Parathyroid adenoma (tissue), 2 donors: ENCODE results near the gene TAGLN.

Experiments
- H2AFZ ChIP-seq: fragments of 300-600 bp; sonication (generic); one replicate; pipeline ENCODE4 v1.7.0; 2017; ENCODE audit warnings: antibody characterized with exemption, mild to moderate bottlenecking
- H3K27ac ChIP-seq: fragments of 300-600 bp; sonication (generic); one replicate; pipeline ENCODE4 v1.7.0; 2017
- H3K27me3 ChIP-seq: fragments of 300-600 bp; sonication (generic); one replicate; pipeline ENCODE4 v1.7.0; 2017; ENCODE audit warnings: low read length; ENCODE audit not compliant: control insufficient read depth, insufficient read depth
- H3K36me3 ChIP-seq: fragments of 300-600 bp; sonication (generic); one replicate; pipeline ENCODE4 v1.7.0; 2017; ENCODE audit warnings: low read length; ENCODE audit not compliant: control insufficient read depth, insufficient read depth
- H3K4me1 ChIP-seq: fragments of 300-600 bp; sonication (generic); one replicate; pipeline ENCODE4 v1.7.0; 2017; ENCODE audit warnings: control low read depth
- H3K4me2 ChIP-seq: fragments of 300-600 bp; sonication (generic); one replicate; pipeline ENCODE4 v1.7.0; 2017; ENCODE audit warnings: low read length
- H3K4me3 ChIP-seq: fragments of 300-600 bp; sonication (generic); one replicate; pipeline ENCODE4 v1.7.0; 2017; ENCODE audit warnings: low read depth, low read length
- H3K79me2 ChIP-seq: fragments of 300-600 bp; sonication (generic); one replicate; pipeline ENCODE4 v1.7.0; 2017; ENCODE audit warnings: control low read depth
- H3K9ac ChIP-seq: fragments of 300-600 bp; sonication (generic); one replicate; pipeline ENCODE4 v1.7.0; 2017; ENCODE audit warnings: mild to moderate bottlenecking
- H3K9me3 ChIP-seq: fragments of 300-600 bp; sonication (generic); one replicate; pipeline ENCODE4 v1.7.0; 2017; ENCODE audit warnings: low read length; ENCODE audit not compliant: control insufficient read depth
- CTCF ChIP-seq: fragments of 300-600 bp; sonication (generic); IDR thresholded peaks from one replicate; pipeline ENCODE4 v1.7.0; 2017; ENCODE audit warnings: antibody characterized with exemption, mild to moderate bottlenecking
- donor health status: primary hyperparathyroidism.

The TAGLN gene

GRCh38 chr11:117210620-117211019 is 11.4 kb downstream of the TAGLN start:
- no peak for TF ChIP-seq CTCF
- Histone ChIP-seq H3K9me3 (no peaks in the 10 kb centered on the region), H3K27ac (no peak overlapping the region), H3K36me3 (no peaks in the 10 kb centered on the region), H3K4me2 (no peak overlapping the region), H2AFZ (no peak overlapping the region), H3K79me2 (no peaks in the 10 kb centered on the region), H3K4me1 (no peaks in the 10 kb centered on the region), H3K4me3 (no peak overlapping the region), H3K9ac (no peak overlapping the region), H3K27me3 (no peaks in the 10 kb centered on the region)

GRCh38 chr11:117212697-117213355 is 13.7 kb downstream of the TAGLN start:
- no peak for TF ChIP-seq CTCF
- Histone ChIP-seq H3K27ac (no peak overlapping the region), H3K36me3 (no peaks in the 10 kb centered on the region), H2AFZ (no peak overlapping the region), H3K4me2 (no peak overlapping the region), H3K9ac (no peak overlapping the region), H3K27me3 (no peaks in the 10 kb centered on the region), H3K9me3 (no peaks in the 10 kb centered on the region), H3K4me3 (no peak overlapping the region), H3K4me1 (no peaks in the 10 kb centered on the region), H3K79me2 (no peaks in the 10 kb centered on the region)

- H3K27me3 ChIP-seq: no peaks in the 10 kb centered on the region
- no peak overlapping the region for H3K4me2 ChIP-seq
- H3K27ac ChIP-seq: no peak overlapping the region
- H3K4me1 ChIP-seq: no peaks in the 10 kb centered on the region
- H2AFZ ChIP-seq: no peak overlapping the region
- TF ChIP-seq CTCF: no peak
- no peaks in the 10 kb centered on the region for H3K9me3 ChIP-seq
- no peak overlapping the region for H3K4me3 ChIP-seq
- H3K36me3 ChIP-seq: no peaks in the 10 kb centered on the region
- H3K9ac ChIP-seq: no peak overlapping the region
- no peaks in the 10 kb centered on the region for H3K79me2 ChIP-seq
These were observed 15.4 kb downstream of the TAGLN start for GRCh38 chr11:117214404-117215110.

GRCh38 chr11:117217141-117218084 is 18.2 kb downstream of the TAGLN start:
- Histone ChIP-seq H3K27me3 (no peaks in the 10 kb centered on the region), H3K4me1 (peaks cover 19% of the 10 kb centered on the region), H3K4me3 (no peak overlapping the region), H3K79me2 (no peaks in the 10 kb centered on the region), H3K4me2 (no peak overlapping the region), H2AFZ (no peak overlapping the region), H3K36me3 (no peaks in the 10 kb centered on the region), H3K9me3 (no peaks in the 10 kb centered on the region), H3K27ac (peak overlapping the region; percentile 39), H3K9ac (no peak overlapping the region)
- TF ChIP-seq CTCF: no peak
